Measurements from ENCODE around the gene GPR32. TPM values are rescaled to one million over a fixed set of nuclear protein-coding genes. Genes with fewer than 3 reads are reported as not detected.
"Not testable (repeated sequence)": the region's sequence is repeated elsewhere in the genome, so short reads cannot be mapped to it uniquely, and the experiment has no call there.

Gene GPR32
- polyA plus RNA-seq, 1 donor from 2014 or later, result not detected

- Histone ChIP-seq H2AFZ (ENCODE audit: low read depth, low read length) (no peak overlapping the region), H4K20me1 (ENCODE audit: insufficient read depth) (no peaks in the 10 kb centered on the region), H3K4me2 (ENCODE audit: low read length) (no peak overlapping the region), H3K4me3 (ENCODE audit: low read length) (no peak overlapping the region), H3K27ac (ENCODE audit: low read length) (no peak overlapping the region), H3K27me3 (ENCODE audit: insufficient read depth, low read depth, low read length) (no peaks in the 10 kb centered on the region), H3K9me2 (ENCODE audit: insufficient read depth, low read length) (no peaks in the 10 kb centered on the region), H3F3A (ENCODE audit: insufficient read depth, low read length, poor library complexity, severe bottlenecking) (no peaks in the 10 kb centered on the region), H3K79me2 (replicated peaks; ENCODE audit: insufficient read depth, low read length) (no peaks in the 10 kb centered on the region), H3K9ac (ENCODE audit: low read length) (no peak overlapping the region), H3K36me3 (ENCODE audit: insufficient read depth, low read length) (no peaks in the 10 kb centered on the region), H3K9me3 (ENCODE audit: low read length) (no peaks in the 10 kb centered on the region)
- TF ChIP-seq POLR2AphosphoS5 (IDR thresholded peaks at IDR 0.05), result no peak
- no peak for TF ChIP-seq MXI1 (conservative IDR thresholded peaks at IDR 0.05; ENCODE audit: poor library complexity, severe bottlenecking)
- TF ChIP-seq, protein P1, sequence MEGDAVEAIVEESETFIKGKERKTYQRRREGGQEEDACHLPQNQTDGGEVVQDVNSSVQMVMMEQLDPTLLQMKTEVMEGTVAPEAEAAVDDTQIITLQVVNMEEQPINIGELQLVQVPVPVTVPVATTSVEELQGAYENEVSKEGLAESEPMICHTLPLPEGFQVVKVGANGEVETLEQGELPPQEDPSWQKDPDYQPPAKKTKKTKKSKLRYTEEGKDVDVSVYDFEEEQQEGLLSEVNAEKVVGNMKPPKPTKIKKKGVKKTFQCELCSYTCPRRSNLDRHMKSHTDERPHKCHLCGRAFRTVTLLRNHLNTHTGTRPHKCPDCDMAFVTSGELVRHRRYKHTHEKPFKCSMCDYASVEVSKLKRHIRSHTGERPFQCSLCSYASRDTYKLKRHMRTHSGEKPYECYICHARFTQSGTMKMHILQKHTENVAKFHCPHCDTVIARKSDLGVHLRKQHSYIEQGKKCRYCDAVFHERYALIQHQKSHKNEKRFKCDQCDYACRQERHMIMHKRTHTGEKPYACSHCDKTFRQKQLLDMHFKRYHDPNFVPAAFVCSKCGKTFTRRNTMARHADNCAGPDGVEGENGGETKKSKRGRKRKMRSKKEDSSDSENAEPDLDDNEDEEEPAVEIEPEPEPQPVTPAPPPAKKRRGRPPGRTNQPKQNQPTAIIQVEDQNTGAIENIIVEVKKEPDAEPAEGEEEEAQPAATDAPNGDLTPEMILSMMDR (IDR thresholded peaks at IDR 0.05; ENCODE audit: poor library complexity, severe bottlenecking), result no peak
- TF ChIP-seq REST (IDR thresholded peaks at IDR 0.05; ENCODE audit: borderline replicate concordance), result no peak
- TF ChIP-seq TAF1 (IDR thresholded peaks at IDR 0.05; ENCODE audit: low read depth), result no peak
- TF ChIP-seq SMC3 (conservative IDR thresholded peaks at IDR 0.05; ENCODE audit: poor library complexity), result no peak
- TF ChIP-seq EZH2 (IDR thresholded peaks at IDR 0.05; ENCODE audit: borderline replicate concordance, insufficient read depth, low read length, poor library complexity, severe bottlenecking), result no peak
- no peak for TF ChIP-seq EP300 (conservative IDR thresholded peaks at IDR 0.05; ENCODE audit: poor library complexity, severe bottlenecking)
These were observed 5.9 kb upstream of the GPR32 start for GRCh38 chr19:50764409-50764808.

- not testable (repeated sequence) for H3K27ac ChIP-seq (ENCODE audit: low read length); H4K20me1 ChIP-seq (ENCODE audit: insufficient read depth); H2AFZ ChIP-seq (ENCODE audit: low read depth, low read length); H3K9me2 ChIP-seq (ENCODE audit: insufficient read depth, low read length); H3K36me3 ChIP-seq (ENCODE audit: insufficient read depth, low read length); H3F3A ChIP-seq (ENCODE audit: insufficient read depth, low read length, poor library complexity, severe bottlenecking); H3K27me3 ChIP-seq (ENCODE audit: insufficient read depth, low read depth, low read length); H3K9me3 ChIP-seq (ENCODE audit: low read length); H3K9ac ChIP-seq (ENCODE audit: low read length); H3K4me3 ChIP-seq (ENCODE audit: low read length); H3K4me2 ChIP-seq (ENCODE audit: low read length); H3K79me2 ChIP-seq (replicated peaks; ENCODE audit: insufficient read depth, low read length)
These were observed 3.5 kb upstream of the GPR32 start for GRCh38 chr19:50766746-50767145.

DNA sequence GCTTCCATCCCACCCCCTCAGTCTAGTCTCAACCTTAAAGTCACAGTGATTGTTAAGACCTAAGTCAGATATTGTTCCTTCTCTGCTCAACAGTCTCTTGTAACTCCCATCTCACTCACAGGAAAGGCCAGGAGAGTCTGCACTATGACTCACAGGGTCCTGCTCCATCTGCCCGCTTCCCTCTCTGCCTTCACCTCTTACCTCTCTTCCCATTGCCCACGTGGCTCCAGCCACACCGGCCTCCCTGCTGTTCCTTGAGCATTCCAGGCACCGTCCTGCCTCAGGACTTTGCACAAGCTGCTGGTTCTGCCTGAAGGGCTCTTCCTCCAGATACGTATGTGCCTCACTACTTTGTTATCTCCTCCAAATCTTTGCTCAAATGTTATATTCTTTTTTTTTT, 3.0 kb upstream of the GPR32 start:
- H3K4me3 ChIP-seq (ENCODE audit: low read length); H4K20me1 ChIP-seq (ENCODE audit: insufficient read depth); H3K79me2 ChIP-seq (replicated peaks; ENCODE audit: insufficient read depth, low read length); H3K9me3 ChIP-seq (ENCODE audit: low read length); H3K4me2 ChIP-seq (ENCODE audit: low read length); H3K27ac ChIP-seq (ENCODE audit: low read length); H3F3A ChIP-seq (ENCODE audit: insufficient read depth, low read length, poor library complexity, severe bottlenecking); H3K36me3 ChIP-seq (ENCODE audit: insufficient read depth, low read length); H3K9me2 ChIP-seq (ENCODE audit: insufficient read depth, low read length); H3K27me3 ChIP-seq (ENCODE audit: insufficient read depth, low read depth, low read length); H3K9ac ChIP-seq (ENCODE audit: low read length); H2AFZ ChIP-seq (ENCODE audit: low read depth, low read length): not testable (repeated sequence)

Measured in neural cell (in vitro differentiated cells).